ENCODE data around the gene POLH.

GRCh38 chr6:43621836-43622180, 45.8 kb downstream of the POLH start:
- TF ChIP-seq ZNF274 (IDR thresholded peaks at IDR 0.05; ENCODE audit: low read depth, low read length) (no peak), YY1 (IDR thresholded peaks at IDR 0.05; ENCODE audit: insufficient read depth, insufficient read length) (no peak), SUZ12 (IDR thresholded peaks at IDR 0.05; ENCODE audit: extremely low read depth, insufficient read depth, insufficient read length) (no peak)

Measured in NT2/D1 (cell line).